ENCODE results near the gene TMPRSS13. TPM values are rescaled to one million over a fixed set of nuclear protein-coding genes. Genes with fewer than 3 reads are reported as not detected.

Gene TMPRSS13
- total RNA-seq, 4 donors from 2014 or later = not detected

- H3K27ac ChIP-seq (replicated peaks in 1 of 4) = peak overlapping the region in 3 of 4 donors; percentile 14 to 68 (median 67)
- WGBS = 94% methylated on average over 2 of the region's 3 CpGs
- no peak overlapping the region for H3K4me3 ChIP-seq
- TF ChIP-seq EP300 (IDR thresholded peaks at IDR 0.05) (no peak), POLR2AphosphoS5 (IDR thresholded peaks at IDR 0.05) (no peak)
- DNase-seq (ENCODE audit: extremely low spot score) = no peak
- intact Hi-C loops (cut with DNase I) = no loop called here
- peaks cover 20 to 53% (median 34%) of the 10 kb centered on the region in 4 donors for H3K4me1 ChIP-seq
- no peaks in the 10 kb centered on the region for H3K9me3 ChIP-seq
- no peaks in the 10 kb centered on the region for H3K36me3 ChIP-seq
- H3K27me3 ChIP-seq = peaks cover 0 to under 1% (median 0%) of the 10 kb centered on the region in 4 donors
Measured at GRCh38 chr11:117883063-117883462, 46.1 kb downstream of the TMPRSS13 start.

- Histone ChIP-seq H3K9me3 (no peaks in the 10 kb centered on the region), H3K27ac (replicated peaks in 1 of 4) (peak overlapping the region in 3 of 4 donors; percentile 14 to 68 (median 67)), H3K4me3 (peak overlapping the region in 1 of 4 donors; percentile 17), H3K27me3 (peaks cover 0 to 7% (median 0%) of the 10 kb centered on the region in 4 donors), H3K4me1 (peaks cover 24 to 60% (median 39%) of the 10 kb centered on the region in 4 donors), H3K36me3 (no peaks in the 10 kb centered on the region)
- no peak for DNase-seq (ENCODE audit: extremely low spot score)
- intact Hi-C loops (cut with DNase I) = no loop called here
- TF ChIP-seq CTCF (IDR thresholded peaks at IDR 0.05) = no peak
- 30% methylated on average over 11 of the region's 11 CpGs for WGBS
Measured at GRCh38 chr11:117882311-117882905, 46.8 kb downstream of the TMPRSS13 start.

- Histone ChIP-seq H3K27me3 (peaks cover 0 to 16% (median 0%) of the 10 kb centered on the region in 4 donors), H3K27ac (replicated peaks in 1 of 4) (no peak overlapping the region), H3K9me3 (no peaks in the 10 kb centered on the region), H3K36me3 (no peaks in the 10 kb centered on the region), H3K4me3 (no peak overlapping the region), H3K4me1 (peaks cover 27 to 68% (median 47%) of the 10 kb centered on the region in 4 donors)
- no peak for DNase-seq (ENCODE audit: extremely low spot score)
- TF ChIP-seq POLR2A (IDR thresholded peaks at IDR 0.05; ENCODE audit: low read depth) = no peak
- TF ChIP-seq POLR2AphosphoS5 (IDR thresholded peaks at IDR 0.05) = no peak
- TF ChIP-seq CTCF (IDR thresholded peaks at IDR 0.05) = no peak
- no peak for TF ChIP-seq EP300 (IDR thresholded peaks at IDR 0.05)
- intact Hi-C loops (cut with DNase I) = no loop called here
- WGBS = 93% methylated on average over 4 of the region's 5 CpGs
Measured at GRCh38 chr11:117881217-117881616, 48.0 kb downstream of the TMPRSS13 start.

GRCh38 chr11:117879516-117880480, 49.4 kb downstream of the TMPRSS13 start:
- Histone ChIP-seq H3K4me1 (peaks cover 28 to 68% (median 48%) of the 10 kb centered on the region in 4 donors), H3K9me3 (no peaks in the 10 kb centered on the region), H3K27ac (replicated peaks in 1 of 4) (no peak overlapping the region), H3K27me3 (peaks cover 0 to 23% (median 3%) of the 10 kb centered on the region in 4 donors), H3K36me3 (no peaks in the 10 kb centered on the region), H3K4me3 (no peak overlapping the region)
- DNase-seq (ENCODE audit: extremely low spot score) = no peak
- 86% methylated on average over 11 of the region's 11 CpGs for WGBS
- intact Hi-C loops (cut with DNase I) = no loop called here
- no peak for TF ChIP-seq POLR2AphosphoS5 (IDR thresholded peaks at IDR 0.05)
- no peak for TF ChIP-seq CTCF (IDR thresholded peaks at IDR 0.05)
- no peak for TF ChIP-seq EP300 (IDR thresholded peaks at IDR 0.05)
- TF ChIP-seq POLR2A (IDR thresholded peaks at IDR 0.05; ENCODE audit: low read depth) = no peak

GRCh38 chr11:117878939-117879475, 50.2 kb downstream of the TMPRSS13 start:
- H3K4me1 ChIP-seq = peaks cover 32 to 68% (median 52%) of the 10 kb centered on the region in 4 donors
- no peak overlapping the region for H3K4me3 ChIP-seq
- peaks cover 0 to 23% (median 3%) of the 10 kb centered on the region in 4 donors for H3K27me3 ChIP-seq
- intact Hi-C loops (cut with DNase I) = no loop called here
- no peaks in the 10 kb centered on the region for H3K9me3 ChIP-seq
- TF ChIP-seq CTCF (IDR thresholded peaks at IDR 0.05) (no peak), EP300 (IDR thresholded peaks at IDR 0.05) (no peak), POLR2A (IDR thresholded peaks at IDR 0.05; ENCODE audit: low read depth) (no peak), POLR2AphosphoS5 (IDR thresholded peaks at IDR 0.05) (no peak)
- H3K36me3 ChIP-seq = no peaks in the 10 kb centered on the region
- 92% methylated on average over 3 of the region's 3 CpGs for WGBS
- H3K27ac ChIP-seq (replicated peaks in 1 of 4) = no peak overlapping the region
- DNase-seq (ENCODE audit: extremely low spot score) = no peak
